Endothelial cell of umbilical vein (primary cell): ENCODE measurements around the gene SYK. TPM values are rescaled to one million over a fixed set of nuclear protein-coding genes. Genes with fewer than 3 reads are reported as not detected.

ENCODE experiments used
- BruUV-seq: library from RNA; stranded (reverse); fragments of 400-500 nt; replicated peaks from 2 replicates; lab custom pipeline; 2021; lab: Mats Ljungman, UMichigan
- CTCF ChIA-PET: fragments of 300-600, 350-600 bp; sonication (Branson Sonifier 250); formaldehyde crosslinking; loops from one replicate; lab custom pipeline; 2021; ENCODE audit warnings: antibody characterized with exemption, inconsistent platforms; lab: Charles Lee
- POLR2A ChIA-PET: fragments of 300-600, 350-600 bp; sonication (Branson Sonifier 250); formaldehyde crosslinking; loops from one replicate; lab custom pipeline; 2021; ENCODE audit warnings: antibody characterized with exemption, inconsistent platforms; lab: Charles Lee
- DNase-seq: peaks from one replicate; pipeline ENCODE4 v3.0.0-alpha.2; 2011; ENCODE audit warnings: low read depth, low spot score
- FAIRE-seq: peaks from 2 replicates; lab custom pipeline; 2011; peaks lifted over from hg19 to GRCh38; lab: Jason Lieb, UNC
- H2AFZ ChIP-seq: 2 replicates; pipeline ENCODE4 v1.6.0; 2012; ENCODE audit warnings: low read depth, low read length, control low read depth, inconsistent platforms
- H3K27ac ChIP-seq: 2 replicates; pipeline ENCODE4 v1.5.1; 2011; ENCODE audit warnings: low read depth, mild to moderate bottlenecking, control low read depth, low read length, moderate library complexity; ENCODE audit not compliant: insufficient read depth
- H3K27me3 ChIP-seq, 2 experiments: 2 replicates each; pipeline versions ENCODE4 v1.6.0 to v1.6.1; 2011; ENCODE audit warnings: low read length in 2 of 2, mixed read lengths in 1 of 2; ENCODE audit not compliant: control insufficient read depth in 2 of 2, insufficient read depth in 2 of 2
- H3K36me3 ChIP-seq, 2 experiments: 2 replicates in 1 of 2; 3 replicates in 1 of 2; pipeline ENCODE4 v1.5.1; 2011; ENCODE audit warnings: low read length in 2 of 2, mild to moderate bottlenecking in 1 of 2, moderate library complexity in 1 of 2; ENCODE audit not compliant: control insufficient read depth in 2 of 2, insufficient read depth in 2 of 2; ENCODE audit errors: extremely low read depth in 1 of 2
- H3K4me1 ChIP-seq: 3 replicates; pipeline ENCODE4 v1.5.1; 2011; ENCODE audit warnings: mild to moderate bottlenecking, low read length; ENCODE audit not compliant: control insufficient read depth, insufficient read depth; ENCODE audit errors: extremely low read depth
- H3K4me2 ChIP-seq: 2 replicates; pipeline ENCODE4 v1.6.1; 2011; ENCODE audit warnings: low read length, control low read depth, mixed read lengths; ENCODE audit not compliant: insufficient read depth
- H3K4me3 ChIP-seq, 3 experiments: fragments of 200-600 bp in 1 of 3; sonication (generic), shearing (Covaris generic) in 1 of 3; replicated peaks in 1 of 3; 2 replicates each; pipeline ENCODE4 v1.5.1; 2011 to 2016; ENCODE audit warnings: control low read depth in 3 of 3, low read length in 3 of 3, mild to moderate bottlenecking in 2 of 3, inconsistent platforms in 1 of 3, low read depth in 1 of 3, moderate library complexity in 1 of 3; ENCODE audit not compliant: insufficient read depth in 1 of 3
- H3K79me2 ChIP-seq: 2 replicates; pipeline ENCODE4 v1.6.0; 2012; ENCODE audit warnings: low read length, inconsistent platforms; ENCODE audit not compliant: control insufficient read depth, insufficient read depth
- H3K9ac ChIP-seq: replicated peaks from 2 replicates; pipeline ENCODE3; 2011; ENCODE audit warnings: low read length, control low read depth; ENCODE audit not compliant: insufficient read depth; ENCODE audit errors: extremely low read depth
- H3K9me1 ChIP-seq: replicated peaks from 3 replicates; pipeline ENCODE4 v1.6.0; 2011; ENCODE audit warnings: mild to moderate bottlenecking, low read length; ENCODE audit not compliant: control insufficient read depth, insufficient read depth; ENCODE audit errors: extremely low read depth
- H3K9me3 ChIP-seq: replicated peaks from 2 replicates; pipeline ENCODE4 v1.5.1; 2012; ENCODE audit warnings: low read length, inconsistent platforms; ENCODE audit not compliant: control insufficient read depth, insufficient read depth
- H4K20me1 ChIP-seq: replicated peaks from 2 replicates; pipeline ENCODE3; 2011; ENCODE audit warnings: mild to moderate bottlenecking, low read length; ENCODE audit not compliant: control insufficient read depth, insufficient read depth; ENCODE audit errors: extremely low read depth
- CTCF ChIP-seq, 2 donors: IDR thresholded peaks; 1 replicate in 1 of 2; 2 replicates in 1 of 2; pipeline ENCODE4 v1.5.1; 2011; ENCODE audit warnings: low read length in 2 of 2, mild to moderate bottlenecking in 2 of 2, moderate library complexity in 2 of 2, control low read depth in 1 of 2, inconsistent platforms in 1 of 2, low read depth in 1 of 2; ENCODE audit not compliant: insufficient read depth in 1 of 2; ENCODE audit errors: extremely low read depth in 1 of 2
- EZH2 ChIP-seq: IDR thresholded peaks from 2 replicates; pipeline ENCODE4 v1.6.1; 2012; ENCODE audit warnings: borderline replicate concordance, low read depth, mild to moderate bottlenecking, moderate library complexity, low read length, inconsistent platforms; ENCODE audit not compliant: severe bottlenecking
- FOS ChIP-seq: IDR thresholded peaks from 2 replicates; pipeline ENCODE4 v1.6.1; 2011; ENCODE audit warnings: mild to moderate bottlenecking, low read length, moderate library complexity, borderline replicate concordance; ENCODE audit not compliant: insufficient read depth
- GATA2 ChIP-seq: IDR thresholded peaks from 2 replicates; pipeline ENCODE4 v1.7.0; 2011; ENCODE audit warnings: low read depth, mild to moderate bottlenecking, moderate library complexity, mixed read lengths, low read length; ENCODE audit not compliant: insufficient read length, insufficient read depth
- JUN ChIP-seq: IDR thresholded peaks from 2 replicates; pipeline ENCODE4 v1.6.1; 2011; ENCODE audit warnings: borderline replicate concordance, low read depth; ENCODE audit not compliant: insufficient read length, insufficient read depth
- MAX ChIP-seq: IDR thresholded peaks from 2 replicates; pipeline ENCODE4 v1.6.1; 2011; ENCODE audit not compliant: insufficient read depth, insufficient read length
- MYC ChIP-seq: IDR thresholded peaks from one replicate; pipeline ENCODE4 v1.6.1; 2011; ENCODE audit warnings: mild to moderate bottlenecking, low read depth, low read length
- POLR2A ChIP-seq: IDR thresholded peaks from 2 replicates; pipeline ENCODE4 v1.6.1; 2012; ENCODE audit warnings: low read depth, mild to moderate bottlenecking, control low read depth, low read length
- POLR2AphosphoS5 ChIP-seq: IDR thresholded peaks from 2 replicates; pipeline ENCODE4 v1.6.1; 2012; ENCODE audit warnings: low read depth, mild to moderate bottlenecking, control low read depth, low read length, moderate library complexity; ENCODE audit not compliant: insufficient read depth
- dilution Hi-C: fragments of 300-500 bp; cut with MboI; formaldehyde crosslinking; loops from one replicate; pipeline ENCODE4 v1.15.0; 2019; ENCODE audit warnings: low sequenced_read_pairs; ENCODE audit not compliant: extremely low pct_ligation_motif_present
- intact Hi-C: fragments of 100-400 bp; cut with micrococcal nuclease; formaldehyde crosslinking; loops from one replicate; pipeline ENCODE4 v1.10.0; 2022
- polyA plus RNA-seq, 4 experiments: library from polyadenylated mRNA; depleted of rRNA in 3 of 4; stranded (reverse) in 3 of 4; unstranded in 1 of 4; fragments of >200 nt; gene quantifications; 2 replicates each; pipeline versions ENCODE4 v1.2.1 to v1.2.3, GENCODE V29; 2011 to 2012; ENCODE audit warnings: missing spikeins in 1 of 4
- total RNA-seq: library from RNA; stranded (reverse); gene quantifications from 2 replicates; pipeline ENCODE4 v1.2.3, GENCODE V29; 2021

Gene SYK
- total and polyA plus RNA-seq, 2 donors (not counting 3 experiments of a cell fraction or from before 2014, with no cell fraction given) = not detected

DNA sequence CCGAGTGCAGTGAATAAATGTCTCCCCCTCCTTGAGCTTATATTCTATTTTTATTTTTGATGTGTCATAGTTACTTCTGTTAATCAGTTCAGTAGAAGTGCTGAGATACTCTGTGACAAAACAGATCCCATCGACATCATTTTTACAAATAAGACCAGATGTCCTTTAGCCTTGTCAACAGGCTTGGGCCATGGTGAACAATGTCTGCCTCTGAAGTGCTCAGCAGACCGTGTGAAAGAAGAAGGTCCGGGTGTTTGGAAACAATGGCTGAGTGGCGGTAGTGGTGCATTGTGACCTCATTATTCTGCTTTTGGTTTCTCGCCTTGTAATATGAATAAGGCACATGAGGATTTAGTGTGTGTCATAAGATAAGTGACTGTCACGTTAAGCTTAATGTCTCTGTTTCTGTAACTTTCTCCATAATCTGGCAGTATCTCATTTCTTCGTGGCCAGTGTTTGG lies 71.2 kb downstream of the SYK start:
- no TSS peak for BruUV-seq
- H4K20me1 ChIP-seq = no peaks in the 10 kb centered on the region
- no peak for FAIRE-seq
- POLR2A ChIA-PET = no interaction called here
- H3K27ac ChIP-seq = no peak overlapping the region
- H3K4me1 ChIP-seq = no peaks in the 10 kb centered on the region
- H3K79me2 ChIP-seq = no peaks in the 10 kb centered on the region
- dilution Hi-C loops = no loop called here
- no peaks in the 10 kb centered on the region for H3K9me3 ChIP-seq
- H2AFZ ChIP-seq = no peak overlapping the region
- TF ChIP-seq MAX (no peak), FOS (no peak), POLR2A (no peak), EZH2 (no peak), POLR2AphosphoS5 (no peak), JUN (no peak), CTCF (IDR thresholded peaks at IDR 0.05; ENCODE audit: extremely low read depth in 1 of 2, insufficient read depth in 1 of 2, low read depth in 1 of 2, low read length in 2 of 2) (no peak), GATA2 (no peak), MYC (no peak)
- DNase-seq = no peak
- no peaks in the 10 kb centered on the region for H3K36me3 ChIP-seq
- H3K27me3 ChIP-seq = no peaks in the 10 kb centered on the region
- intact Hi-C loops = no loop called here
- no peaks in the 10 kb centered on the region for H3K9me1 ChIP-seq
- no peak overlapping the region for H3K4me2 ChIP-seq
- CTCF ChIA-PET = interaction anchor here (0.7 to 6.7 kb wide), 6 partner anchors 729 to 1297 kb away, joined by 3 to 76 read pairs (median 4); no protein-coding TSS in a partner anchor
- no peak overlapping the region for H3K4me3 ChIP-seq
- H3K9ac ChIP-seq = no peak overlapping the region
